DND-41 (cell line): ENCODE measurements around the gene C17orf78.

Experiments used
- CTCF ChIP-seq: IDR thresholded peaks from 2 replicates; pipeline ENCODE4 v1.5.1; 2012; ENCODE audit warnings: borderline replicate concordance, low read length, moderate library complexity, mild to moderate bottlenecking; ENCODE audit not compliant: poor library complexity, severe bottlenecking; ENCODE audit errors: extremely low read depth
- EZH2 ChIP-seq: IDR thresholded peaks from 3 replicates; pipeline ENCODE4 v1.6.1; 2012; ENCODE audit warnings: borderline replicate concordance, low read depth, mild to moderate bottlenecking, moderate library complexity, low read length, inconsistent platforms; ENCODE audit not compliant: severe bottlenecking

DNA sequence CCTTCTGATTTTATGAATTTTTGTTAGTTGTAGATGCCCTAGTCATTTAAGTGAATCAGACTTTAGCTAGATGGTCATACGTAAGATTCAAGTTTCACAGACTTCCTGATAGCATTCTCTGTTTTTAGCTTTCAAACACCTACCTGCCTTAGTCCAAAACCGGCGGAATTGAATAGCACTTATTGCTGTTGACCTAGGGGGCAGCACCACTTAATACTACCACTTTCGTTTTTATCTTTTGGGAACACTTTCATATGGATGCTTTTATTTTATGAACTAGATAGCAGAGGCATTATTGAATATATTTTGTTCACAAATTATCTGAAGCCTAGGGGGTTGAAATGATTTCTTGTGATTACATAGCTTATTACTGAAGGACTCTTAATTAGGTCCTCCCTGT, 62.4 kb downstream of the C17orf78 start:
- TF ChIP-seq CTCF (peak; percentile 36), EZH2 (no peak)
